Measurements from ENCODE around the gene MNS1. TPM values are rescaled to one million over a fixed set of nuclear protein-coding genes. Genes with fewer than 3 reads are reported as not detected.

Gene MNS1
- total and polyA plus RNA-seq, 10 of the 15 experiments (the other 5 are each of a cell fraction or from before 2014, with no cell fraction given): 0.45 to 2.6 (median 0.97) TPM

- TF ChIP-seq IRF3 (IDR thresholded peaks at IDR 0.05) (peak; percentile 71), SPI1 (IDR thresholded peaks at IDR 0.05; ENCODE audit: borderline replicate concordance, insufficient read depth, low read depth, low read length) (no peak), SIX5 (IDR thresholded peaks at IDR 0.05; ENCODE audit: low read depth, low read length, severe bottlenecking) (no peak), NR2C2 (IDR thresholded peaks at IDR 0.05; ENCODE audit: borderline replicate concordance, control insufficient read depth, insufficient read length, low read depth) (no peak), ZNF384 (IDR thresholded peaks at IDR 0.05; ENCODE audit: borderline replicate concordance, low read depth, low read length) (no peak), WRNIP1 (IDR thresholded peaks at IDR 0.05; ENCODE audit: borderline replicate concordance, low read depth, low read length) (no peak), SREBF1 (IDR thresholded peaks at IDR 0.05; ENCODE audit: low read length) (no peak), ETV6 (conservative IDR thresholded peaks at IDR 0.05 in 1 of 2, IDR thresholded peaks at IDR 0.05 in 1 of 2; ENCODE audit: borderline replicate concordance in 1 of 2, low read depth in 1 of 2) (no peak), HSF1 (IDR thresholded peaks at IDR 0.05; ENCODE audit: low read depth, low read length) (no peak), STAT1 (conservative IDR thresholded peaks at IDR 0.05) (no peak), ATF7 (IDR thresholded peaks at IDR 0.05; ENCODE audit: low read depth) (no peak), CBX5 (IDR thresholded peaks at IDR 0.05; ENCODE audit: low read depth) (no peak), CBFB (IDR thresholded peaks at IDR 0.05; ENCODE audit: low read depth) (no peak), SREBF2 (IDR thresholded peaks at IDR 0.05; ENCODE audit: low read length) (no peak), KDM1A (IDR thresholded peaks at IDR 0.05; ENCODE audit: borderline replicate concordance) (no peak), HDAC6 (IDR thresholded peaks at IDR 0.05; ENCODE audit: unreplicated experiment) (no peak), MAX (IDR thresholded peaks at IDR 0.05; ENCODE audit: low read depth, low read length) (peak; percentile 66; the same call in 1 of the 2 replicates), CEBPZ (IDR thresholded peaks at IDR 0.05; ENCODE audit: low read depth, low read length) (no peak), BCL3 (IDR thresholded peaks at IDR 0.05; ENCODE audit: borderline replicate concordance, insufficient read depth, low read depth, low read length, poor library complexity, severe bottlenecking) (no peak), TCF12 (IDR thresholded peaks at IDR 0.05; ENCODE audit: low read depth, low read length) (peak; percentile 91)
Observed at GRCh38 chr15:56464893-56465520, at the start of gene MNS1 (continued).
